Neural progenitor cell (in vitro differentiated cells): ENCODE measurements around the gene GGT6.

ENCODE experiments used
- EZH2 ChIP-seq: fragments of 200-600 bp; sonication (generic); IDR thresholded peaks from 2 replicates; pipeline ENCODE4 v1.6.1; 2017; ENCODE audit warnings: antibody characterized with exemption, mild to moderate bottlenecking, moderate library complexity
- TF ChIP-seq, protein P1 (sequence below): fragments of 200-600 bp; sonication (generic); IDR thresholded peaks from 2 replicates; pipeline ENCODE4 v1.5.1; 2017; ENCODE audit warnings: antibody characterized with exemption, mild to moderate bottlenecking

DNA sequence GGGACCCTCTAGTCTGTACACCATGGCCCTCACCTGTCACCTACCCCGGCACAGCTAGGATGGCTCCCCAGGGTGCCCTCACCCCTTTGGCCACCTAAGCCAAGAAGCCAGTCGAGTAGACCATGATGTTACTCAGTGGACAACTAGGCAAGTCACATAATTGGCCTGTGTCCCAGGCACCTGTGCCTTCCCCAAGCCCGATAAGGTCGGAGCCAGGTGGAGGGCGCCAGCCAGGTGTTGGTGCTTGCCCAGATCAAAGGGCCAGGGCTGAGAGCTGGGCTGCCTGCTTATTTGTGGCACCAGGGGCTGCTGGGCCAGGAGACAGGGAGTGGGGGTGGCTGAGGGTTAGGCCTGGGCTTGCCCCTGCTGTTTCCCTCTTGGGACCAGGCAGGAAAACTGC is 44.9 kb downstream of the GGT6 start:
- no peak for TF ChIP-seq EZH2
- TF ChIP-seq, protein P1, sequence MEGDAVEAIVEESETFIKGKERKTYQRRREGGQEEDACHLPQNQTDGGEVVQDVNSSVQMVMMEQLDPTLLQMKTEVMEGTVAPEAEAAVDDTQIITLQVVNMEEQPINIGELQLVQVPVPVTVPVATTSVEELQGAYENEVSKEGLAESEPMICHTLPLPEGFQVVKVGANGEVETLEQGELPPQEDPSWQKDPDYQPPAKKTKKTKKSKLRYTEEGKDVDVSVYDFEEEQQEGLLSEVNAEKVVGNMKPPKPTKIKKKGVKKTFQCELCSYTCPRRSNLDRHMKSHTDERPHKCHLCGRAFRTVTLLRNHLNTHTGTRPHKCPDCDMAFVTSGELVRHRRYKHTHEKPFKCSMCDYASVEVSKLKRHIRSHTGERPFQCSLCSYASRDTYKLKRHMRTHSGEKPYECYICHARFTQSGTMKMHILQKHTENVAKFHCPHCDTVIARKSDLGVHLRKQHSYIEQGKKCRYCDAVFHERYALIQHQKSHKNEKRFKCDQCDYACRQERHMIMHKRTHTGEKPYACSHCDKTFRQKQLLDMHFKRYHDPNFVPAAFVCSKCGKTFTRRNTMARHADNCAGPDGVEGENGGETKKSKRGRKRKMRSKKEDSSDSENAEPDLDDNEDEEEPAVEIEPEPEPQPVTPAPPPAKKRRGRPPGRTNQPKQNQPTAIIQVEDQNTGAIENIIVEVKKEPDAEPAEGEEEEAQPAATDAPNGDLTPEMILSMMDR = no peak
